NAMALWA (cell line): ENCODE data around the gene CPNE7.
A peak's percentile ranks its signal among the peaks of the same experiment; 100 is the strongest.
"Not testable (repeated sequence)": the region's sequence is repeated elsewhere in the genome, so short reads cannot be mapped to it uniquely, and the experiment has no call there.

Source experiments
- DNase-seq: peaks from one replicate; pipeline ENCODE4 v3.0.0-alpha.2; 2015; ENCODE audit warnings: low spot score

CPNE7 gene

GRCh38 chr16:89583895-89584644 is 8.5 kb downstream of the CPNE7 start:
- no peak for DNase-seq

- DNase-seq = no peak
Measured at GRCh38 chr16:89584768-89585549, 9.4 kb downstream of the CPNE7 start.

- DNase-seq = no peak
Measured at GRCh38 chr16:89586218-89586617, 10.7 kb downstream of the CPNE7 start.

GRCh38 chr16:89586853-89587252 is 11.3 kb downstream of the CPNE7 start:
- DNase-seq = no peak

GRCh38 chr16:89587676-89588075 is 12.1 kb downstream of the CPNE7 start:
- not testable (repeated sequence) for DNase-seq

GRCh38 chr16:89588413-89589109 is 13.0 kb downstream of the CPNE7 start:
- no peak for DNase-seq

GRCh38 chr16:89589241-89589926 is 13.8 kb downstream of the CPNE7 start:
- DNase-seq = no peak

- no peak for DNase-seq
Measured at GRCh38 chr16:89593841-89594240, 18.3 kb downstream of the CPNE7 start.

GRCh38 chr16:89595330-89596060 is 19.9 kb downstream of the CPNE7 start:
- no peak for DNase-seq

GRCh38 chr16:89596061-89596689 is 20.6 kb downstream of the CPNE7 start:
- no peak for DNase-seq

- DNase-seq = no peak
Measured at GRCh38 chr16:89596957-89597649, 21.5 kb downstream of the CPNE7 start.

GRCh38 chr16:89598199-89598598 is 22.6 kb downstream of the CPNE7 start:
- DNase-seq = peak; percentile 68

GRCh38 chr16:89599451-89599858 is 23.9 kb downstream of the CPNE7 start:
- peak; percentile 80 for DNase-seq

GRCh38 chr16:89599902-89600301 is 24.3 kb downstream of the CPNE7 start:
- DNase-seq = no peak

GRCh38 chr16:89600427-89600826 is 24.9 kb downstream of the CPNE7 start:
- no peak for DNase-seq

- DNase-seq = no peak
Measured at GRCh38 chr16:89600956-89601355, 25.4 kb downstream of the CPNE7 start.

GRCh38 chr16:89601906-89602272 is 26.3 kb downstream of the CPNE7 start:
- DNase-seq = no peak

- peak; percentile 45 for DNase-seq
Measured at GRCh38 chr16:89602273-89602951, 26.9 kb downstream of the CPNE7 start.

- peak; percentile 41 for DNase-seq
Measured at GRCh38 chr16:89602952-89603590, 27.5 kb downstream of the CPNE7 start.
